H1 (cell line): ENCODE measurements around the gene DNAAF6. TPM values are rescaled to one million over a fixed set of nuclear protein-coding genes. Genes with fewer than 3 reads are reported as not detected.

Source experiments
- CBX8 ChIP-seq: fragments of 300-800, 300-1000 bp; sonication (generic); IDR thresholded peaks from 2 replicates; pipeline ENCODE4 v1.7.1; 2016; ENCODE audit warnings: low read depth, low read length, borderline replicate concordance
- EGR1 ChIP-seq: IDR thresholded peaks from 2 replicates; pipeline ENCODE4 v1.6.1; 2011; ENCODE audit warnings: low read depth, low read length, borderline replicate concordance
- RBBP5 ChIP-seq: IDR thresholded peaks from 2 replicates; pipeline ENCODE4 v1.7.1; 2012; ENCODE audit warnings: low read depth, mild to moderate bottlenecking, inconsistent platforms, low read length, moderate library complexity, borderline replicate concordance
- TAF7 ChIP-seq: optimal IDR thresholded peaks from 2 replicates; pipeline ENCODE3; 2011; ENCODE audit warnings: low read depth, mild to moderate bottlenecking, inconsistent platforms, low read length, moderate library complexity, borderline replicate concordance
- YY1 ChIP-seq: IDR thresholded peaks from 2 replicates; pipeline ENCODE4 v1.6.1; 2011; ENCODE audit warnings: low read depth, mild to moderate bottlenecking, low read length
- polyA plus RNA-seq, 7 experiments: library from polyadenylated mRNA; depleted of rRNA in 3 of 7; stranded (reverse) in 5 of 7; unstranded in 2 of 7; fragments of >200 nt in 5 of 7; fragments of 200-250 nt in 2 of 7; gene quantifications; 1 replicate in 5 of 7; 2 replicates in 1 of 7; 4 replicates in 1 of 7; pipeline versions ENCODE4 v1.2.1 to v1.2.3, GENCODE V29; 2011 to 2013; ENCODE audit warnings: missing spikeins in 2 of 7, mixed read lengths in 2 of 7
- total RNA-seq: library from RNA; stranded (reverse); fragmentation: NEBNext Ultra II Directional; extraction: Animal tissue kit (Norgen Biotek cat#: 25700); gene quantifications from 2 replicates; pipeline ENCODE4 v1.2.1, GENCODE V29; 2021
- TF ChIP-seq, protein P1 (sequence below): IDR thresholded peaks from 2 replicates; pipeline ENCODE4 v1.6.1; 2012; ENCODE audit warnings: inconsistent platforms
- TF ChIP-seq, protein P2 (sequence below): fragments of 300-600 bp; sonication (generic); IDR thresholded peaks from 2 replicates; pipeline ENCODE4 v1.7.1; 2012; ENCODE audit warnings: low read length, moderate library complexity, mild to moderate bottlenecking, inconsistent platforms; ENCODE audit not compliant: insufficient replicate concordance
- TF ChIP-seq, protein P3 (sequence below): IDR thresholded peaks from 2 replicates; pipeline ENCODE4 v1.6.1; 2012; ENCODE audit warnings: inconsistent platforms

Gene DNAAF6
- total and polyA plus RNA-seq, 2 of the 8 experiments (the other 6 are each of a cell fraction or from before 2014, with no cell fraction given), result not detected

DNA sequence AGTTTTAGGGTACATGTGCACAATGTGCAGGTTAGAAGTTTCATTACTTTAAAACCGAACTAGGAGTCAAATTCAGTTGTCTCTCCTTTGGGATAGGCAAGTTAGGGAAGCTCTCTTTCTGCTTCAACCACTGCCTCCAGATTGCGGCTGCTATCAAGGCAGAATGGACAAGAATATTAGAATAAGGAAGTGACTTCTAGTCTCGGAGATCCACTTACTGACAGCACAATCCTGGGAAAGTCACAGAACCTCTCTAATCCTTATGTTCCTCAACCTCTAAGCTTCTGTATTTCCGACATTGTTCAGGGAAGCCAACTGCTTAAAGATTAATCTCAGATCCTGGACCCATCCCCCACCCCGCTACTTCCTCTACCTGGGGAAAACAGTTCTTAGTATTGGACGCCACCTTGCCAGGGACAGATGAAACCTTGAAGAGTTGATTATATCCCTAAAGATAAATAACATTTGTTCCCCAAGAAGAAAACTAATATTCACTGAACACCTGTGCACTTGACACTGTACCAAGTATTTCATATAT, 2.3 kb upstream of the DNAAF6 start (continued):
- TF ChIP-seq YY1, result no peak
- no peak for TF ChIP-seq RBBP5
- TF ChIP-seq, protein P1, sequence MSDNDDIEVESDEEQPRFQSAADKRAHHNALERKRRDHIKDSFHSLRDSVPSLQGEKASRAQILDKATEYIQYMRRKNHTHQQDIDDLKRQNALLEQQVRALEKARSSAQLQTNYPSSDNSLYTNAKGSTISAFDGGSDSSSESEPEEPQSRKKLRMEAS, result no peak
- TF ChIP-seq, protein P2, sequence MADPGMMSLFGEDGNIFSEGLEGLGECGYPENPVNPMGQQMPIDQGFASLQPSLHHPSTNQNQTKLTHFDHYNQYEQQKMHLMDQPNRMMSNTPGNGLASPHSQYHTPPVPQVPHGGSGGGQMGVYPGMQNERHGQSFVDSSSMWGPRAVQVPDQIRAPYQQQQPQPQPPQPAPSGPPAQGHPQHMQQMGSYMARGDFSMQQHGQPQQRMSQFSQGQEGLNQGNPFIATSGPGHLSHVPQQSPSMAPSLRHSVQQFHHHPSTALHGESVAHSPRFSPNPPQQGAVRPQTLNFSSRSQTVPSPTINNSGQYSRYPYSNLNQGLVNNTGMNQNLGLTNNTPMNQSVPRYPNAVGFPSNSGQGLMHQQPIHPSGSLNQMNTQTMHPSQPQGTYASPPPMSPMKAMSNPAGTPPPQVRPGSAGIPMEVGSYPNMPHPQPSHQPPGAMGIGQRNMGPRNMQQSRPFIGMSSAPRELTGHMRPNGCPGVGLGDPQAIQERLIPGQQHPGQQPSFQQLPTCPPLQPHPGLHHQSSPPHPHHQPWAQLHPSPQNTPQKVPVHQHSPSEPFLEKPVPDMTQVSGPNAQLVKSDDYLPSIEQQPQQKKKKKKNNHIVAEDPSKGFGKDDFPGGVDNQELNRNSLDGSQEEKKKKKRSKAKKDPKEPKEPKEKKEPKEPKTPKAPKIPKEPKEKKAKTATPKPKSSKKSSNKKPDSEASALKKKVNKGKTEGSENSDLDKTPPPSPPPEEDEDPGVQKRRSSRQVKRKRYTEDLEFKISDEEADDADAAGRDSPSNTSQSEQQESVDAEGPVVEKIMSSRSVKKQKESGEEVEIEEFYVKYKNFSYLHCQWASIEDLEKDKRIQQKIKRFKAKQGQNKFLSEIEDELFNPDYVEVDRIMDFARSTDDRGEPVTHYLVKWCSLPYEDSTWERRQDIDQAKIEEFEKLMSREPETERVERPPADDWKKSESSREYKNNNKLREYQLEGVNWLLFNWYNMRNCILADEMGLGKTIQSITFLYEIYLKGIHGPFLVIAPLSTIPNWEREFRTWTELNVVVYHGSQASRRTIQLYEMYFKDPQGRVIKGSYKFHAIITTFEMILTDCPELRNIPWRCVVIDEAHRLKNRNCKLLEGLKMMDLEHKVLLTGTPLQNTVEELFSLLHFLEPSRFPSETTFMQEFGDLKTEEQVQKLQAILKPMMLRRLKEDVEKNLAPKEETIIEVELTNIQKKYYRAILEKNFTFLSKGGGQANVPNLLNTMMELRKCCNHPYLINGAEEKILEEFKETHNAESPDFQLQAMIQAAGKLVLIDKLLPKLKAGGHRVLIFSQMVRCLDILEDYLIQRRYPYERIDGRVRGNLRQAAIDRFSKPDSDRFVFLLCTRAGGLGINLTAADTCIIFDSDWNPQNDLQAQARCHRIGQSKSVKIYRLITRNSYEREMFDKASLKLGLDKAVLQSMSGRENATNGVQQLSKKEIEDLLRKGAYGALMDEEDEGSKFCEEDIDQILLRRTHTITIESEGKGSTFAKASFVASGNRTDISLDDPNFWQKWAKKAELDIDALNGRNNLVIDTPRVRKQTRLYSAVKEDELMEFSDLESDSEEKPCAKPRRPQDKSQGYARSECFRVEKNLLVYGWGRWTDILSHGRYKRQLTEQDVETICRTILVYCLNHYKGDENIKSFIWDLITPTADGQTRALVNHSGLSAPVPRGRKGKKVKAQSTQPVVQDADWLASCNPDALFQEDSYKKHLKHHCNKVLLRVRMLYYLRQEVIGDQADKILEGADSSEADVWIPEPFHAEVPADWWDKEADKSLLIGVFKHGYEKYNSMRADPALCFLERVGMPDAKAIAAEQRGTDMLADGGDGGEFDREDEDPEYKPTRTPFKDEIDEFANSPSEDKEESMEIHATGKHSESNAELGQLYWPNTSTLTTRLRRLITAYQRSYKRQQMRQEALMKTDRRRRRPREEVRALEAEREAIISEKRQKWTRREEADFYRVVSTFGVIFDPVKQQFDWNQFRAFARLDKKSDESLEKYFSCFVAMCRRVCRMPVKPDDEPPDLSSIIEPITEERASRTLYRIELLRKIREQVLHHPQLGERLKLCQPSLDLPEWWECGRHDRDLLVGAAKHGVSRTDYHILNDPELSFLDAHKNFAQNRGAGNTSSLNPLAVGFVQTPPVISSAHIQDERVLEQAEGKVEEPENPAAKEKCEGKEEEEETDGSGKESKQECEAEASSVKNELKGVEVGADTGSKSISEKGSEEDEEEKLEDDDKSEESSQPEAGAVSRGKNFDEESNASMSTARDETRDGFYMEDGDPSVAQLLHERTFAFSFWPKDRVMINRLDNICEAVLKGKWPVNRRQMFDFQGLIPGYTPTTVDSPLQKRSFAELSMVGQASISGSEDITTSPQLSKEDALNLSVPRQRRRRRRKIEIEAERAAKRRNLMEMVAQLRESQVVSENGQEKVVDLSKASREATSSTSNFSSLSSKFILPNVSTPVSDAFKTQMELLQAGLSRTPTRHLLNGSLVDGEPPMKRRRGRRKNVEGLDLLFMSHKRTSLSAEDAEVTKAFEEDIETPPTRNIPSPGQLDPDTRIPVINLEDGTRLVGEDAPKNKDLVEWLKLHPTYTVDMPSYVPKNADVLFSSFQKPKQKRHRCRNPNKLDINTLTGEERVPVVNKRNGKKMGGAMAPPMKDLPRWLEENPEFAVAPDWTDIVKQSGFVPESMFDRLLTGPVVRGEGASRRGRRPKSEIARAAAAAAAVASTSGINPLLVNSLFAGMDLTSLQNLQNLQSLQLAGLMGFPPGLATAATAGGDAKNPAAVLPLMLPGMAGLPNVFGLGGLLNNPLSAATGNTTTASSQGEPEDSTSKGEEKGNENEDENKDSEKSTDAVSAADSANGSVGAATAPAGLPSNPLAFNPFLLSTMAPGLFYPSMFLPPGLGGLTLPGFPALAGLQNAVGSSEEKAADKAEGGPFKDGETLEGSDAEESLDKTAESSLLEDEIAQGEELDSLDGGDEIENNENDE, result no peak
- TF ChIP-seq, protein P3, sequence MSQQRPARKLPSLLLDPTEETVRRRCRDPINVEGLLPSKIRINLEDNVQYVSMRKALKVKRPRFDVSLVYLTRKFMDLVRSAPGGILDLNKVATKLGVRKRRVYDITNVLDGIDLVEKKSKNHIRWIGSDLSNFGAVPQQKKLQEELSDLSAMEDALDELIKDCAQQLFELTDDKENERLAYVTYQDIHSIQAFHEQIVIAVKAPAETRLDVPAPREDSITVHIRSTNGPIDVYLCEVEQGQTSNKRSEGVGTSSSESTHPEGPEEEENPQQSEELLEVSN, result no peak
- no peak for TF ChIP-seq TAF7
- no peak for TF ChIP-seq CBX8
- no peak for TF ChIP-seq EGR1
